ENCODE measurements around the gene TCEAL2.
"Not testable (repeated sequence)": the region's sequence is repeated elsewhere in the genome, so short reads cannot be mapped to it uniquely, and the experiment has no call there.

Gene TCEAL2

GRCh38 chrX:102125436-102125835, at the start of gene TCEAL2:
Gene TCEAL2 (plus strand): TSS chrX:102125679. CDS start chrX:102126831, 1,152 bp downstream.
- peak in 43 of 56 donors; percentile 0 to 70 (median 21) for DNase-seq

GRCh38 chrX:102077426-102077825, 48.1 kb upstream of the TCEAL2 start:
- DNase-seq, result no peak

GRCh38 chrX:102085706-102086105, 39.8 kb upstream of the TCEAL2 start:
- DNase-seq, result no peak

- no peak for DNase-seq
Observed at GRCh38 chrX:102113367-102113766, 12.1 kb upstream of the TCEAL2 start.

GRCh38 chrX:102115748-102116147, 9.7 kb upstream of the TCEAL2 start:
- no peak for DNase-seq

- DNase-seq, result not testable (repeated sequence)
Observed at GRCh38 chrX:102125014-102125413, 465 bp upstream of the TCEAL2 start.

- DNase-seq, result peak in 11 of 56 donors; percentile 0 to 31 (median 1)
Observed at GRCh38 chrX:102126080-102126818, 770 bp downstream of the TCEAL2 start.

GRCh38 chrX:102126863-102127262, 1.4 kb downstream of the TCEAL2 start:
- DNase-seq, result peak in 7 of 56 donors; percentile 0 to 2 (median 0)

- DNase-seq, result no peak
Observed at GRCh38 chrX:102129473-102129872, 4.0 kb downstream of the TCEAL2 start.

GRCh38 chrX:102138064-102138463, 12.6 kb downstream of the TCEAL2 start:
- DNase-seq, result no peak

- not testable (repeated sequence) for DNase-seq
Observed at GRCh38 chrX:102140876-102141275, 15.4 kb downstream of the TCEAL2 start.

GRCh38 chrX:102141631-102142030, 16.2 kb downstream of the TCEAL2 start:
- DNase-seq, result peak in 10 of 56 donors; percentile 0 to 30 (median 2)

GRCh38 chrX:102142274-102142673, 16.8 kb downstream of the TCEAL2 start, which contains the start of gene TCEAL6:
Gene TCEAL6 (minus strand): TSS chrX:102142481.
- DNase-seq, result peak in 19 of 56 donors; percentile 0 to 44 (median 6)

- peak in 23 of 56 donors; percentile 0 to 45 (median 5) for DNase-seq
Observed at GRCh38 chrX:102154218-102154860, 28.9 kb downstream of the TCEAL2 start.

GRCh38 chrX:102154900-102155805, 29.7 kb downstream of the TCEAL2 start:
- DNase-seq, result peak in 23 of 56 donors; percentile 0 to 49 (median 11)

- peak in 54 of 56 donors; percentile 1 to 81 (median 40) for DNase-seq
Observed at GRCh38 chrX:102155806-102156179, 30.3 kb downstream of the TCEAL2 start, which contains the start of gene BEX5. Gene BEX5 (minus strand): TSS chrX:102155977. CDS start chrX:102154265, 1,712 bp downstream.
